GM12878 (cell line): ENCODE measurements around the gene RPL32. TPM values are rescaled to one million over a fixed set of nuclear protein-coding genes. Genes with fewer than 3 reads are reported as not detected.

Experiments
- ATAC-seq: fragments of 200-7000 bp; cut with Tn5 transposase; 3 replicates; pipeline ENCODE4 v1.9.1; 2020; ENCODE audit warnings: mild to moderate bottlenecking, moderate library complexity
- BruUV-seq: library from RNA; stranded (reverse); fragments of 400-500 nt; replicated peaks from 2 replicates; lab custom pipeline; 2021; lab: Mats Ljungman, UMichigan
- CTCF ChIA-PET: fragments of 300-600 bp; sonication (Branson Sonifier 250); formaldehyde crosslinking; extraction: SDS; loops from one replicate; lab custom pipeline; 2021; ENCODE audit warnings: inconsistent platforms; lab: Yijun Ruan, JAX
- POLR2A ChIA-PET: fragments of 350-600 bp; formaldehyde crosslinking; extraction: SDS; loops from one replicate; lab custom pipeline; 2021; ENCODE audit warnings: inconsistent platforms; lab: Charles Lee
- RAD21 ChIA-PET: fragments of 300-600 bp; sonication (Branson Sonifier 250); formaldehyde crosslinking; loops from one replicate; lab custom pipeline; 2023; ENCODE audit warnings: antibody characterized with exemption; ENCODE audit not compliant: unreplicated experiment; lab: Charles Lee
- SMC1A ChIA-PET: fragments of 300-600 bp; sonication (Branson Sonifier 250); formaldehyde crosslinking; loops from one replicate; lab custom pipeline; 2023; ENCODE audit not compliant: unreplicated experiment, uncharacterized antibody; lab: Charles Lee
- DNase-seq: peaks from one replicate; pipeline ENCODE4 v3.0.0-alpha.2; 2011; ENCODE audit warnings: low read depth, low spot score
- FAIRE-seq: peaks from 3 replicates; lab custom pipeline; 2011; peaks lifted over from hg19 to GRCh38; lab: Jason Lieb, UNC
- H2AFZ ChIP-seq: 2 replicates; pipeline ENCODE4 v1.6.0; 2011; ENCODE audit warnings: low read depth, low read length, control low read depth; ENCODE audit not compliant: control insufficient read depth
- H3K27ac ChIP-seq: 2 replicates; pipeline ENCODE4 v1.5.1; 2011; ENCODE audit warnings: control low read depth; ENCODE audit not compliant: control insufficient read depth, insufficient read depth
- H3K27me3 ChIP-seq, 2 experiments: replicated peaks in 1 of 2; 2 replicates each; pipeline versions ENCODE4 v1.6.0 to v1.6.1; 2011; ENCODE audit warnings: low read length in 1 of 2; ENCODE audit not compliant: control insufficient read depth in 2 of 2, insufficient read depth in 2 of 2
- H3K36me3 ChIP-seq, 2 experiments: 2 replicates each; pipeline ENCODE4 v1.5.1; 2011; ENCODE audit warnings: low read length in 1 of 2; ENCODE audit not compliant: control insufficient read depth in 2 of 2, insufficient read depth in 2 of 2
- H3K4me1 ChIP-seq: 2 replicates; pipeline ENCODE4 v1.6.1; 2011; ENCODE audit warnings: mild to moderate bottlenecking, low read length, moderate library complexity, mixed read lengths; ENCODE audit not compliant: control insufficient read depth, insufficient read depth
- H3K4me2 ChIP-seq: 2 replicates; pipeline ENCODE4 v1.6.0; 2011; ENCODE audit warnings: control low read depth; ENCODE audit not compliant: control insufficient read depth, insufficient read depth
- H3K4me3 ChIP-seq: fragments of 200-600 bp; sonication (generic); 2 replicates; pipeline ENCODE4 v1.5.1; 2016
- H3K79me2 ChIP-seq: 2 replicates; pipeline ENCODE4 v1.6.0; 2011; ENCODE audit warnings: low read length; ENCODE audit not compliant: control insufficient read depth, insufficient read depth
- H3K9ac ChIP-seq: 2 replicates; pipeline ENCODE4 v1.8.0; 2011; ENCODE audit warnings: low read length, control low read depth, mixed read lengths; ENCODE audit not compliant: control insufficient read depth, insufficient read depth
- H3K9me3 ChIP-seq: replicated peaks from 3 replicates; pipeline ENCODE4 v1.5.1; 2011; ENCODE audit warnings: mild to moderate bottlenecking, low read length; ENCODE audit not compliant: control insufficient read depth, insufficient read depth
- H4K20me1 ChIP-seq: 2 replicates; pipeline ENCODE4 v1.6.0; 2011; ENCODE audit not compliant: control insufficient read depth, insufficient read depth
- ASH2L ChIP-seq: fragments of 300-600, 200-600 bp; sonication (generic); IDR thresholded peaks from 2 replicates; pipeline ENCODE4 v1.6.1; 2017; ENCODE audit warnings: low read depth, mild to moderate bottlenecking, borderline replicate concordance
- HDGF ChIP-seq: fragments of 450-650 bp; IDR thresholded peaks from 2 replicates; pipeline ENCODE4 v1.6.1; 2016; ENCODE audit warnings: antibody characterized with exemption
- IKZF1 ChIP-seq: fragments of 450-650 bp; conservative IDR thresholded peaks from 2 replicates; pipeline ENCODE4 v1.6.1; 2017; ENCODE audit warnings: antibody characterized with exemption, mild to moderate bottlenecking
- MTA2 ChIP-seq: fragments of 450-650 bp; IDR thresholded peaks from 2 replicates; pipeline ENCODE4 v1.6.1; 2016; ENCODE audit warnings: low read depth, mild to moderate bottlenecking, moderate library complexity
- MYC ChIP-seq: IDR thresholded peaks from 2 replicates; pipeline ENCODE4 v1.6.1; 2011; ENCODE audit warnings: mild to moderate bottlenecking, low read length, moderate library complexity, inconsistent platforms; ENCODE audit not compliant: insufficient read depth, insufficient replicate concordance, insufficient read length, severe bottlenecking
- NFXL1 ChIP-seq: fragments of 450-650 bp; IDR thresholded peaks from 2 replicates; pipeline ENCODE4 v1.6.1; 2017; ENCODE audit warnings: antibody characterized with exemption, mild to moderate bottlenecking, borderline replicate concordance
- NR2F1 ChIP-seq: fragments of 450-650 bp; conservative IDR thresholded peaks from 2 replicates; pipeline ENCODE4 v1.6.1; 2017; ENCODE audit warnings: mild to moderate bottlenecking
- PML ChIP-seq: IDR thresholded peaks from 2 replicates; pipeline ENCODE4 v1.6.1; 2012; ENCODE audit warnings: low read length, inconsistent platforms
- SIX5 ChIP-seq: IDR thresholded peaks from 2 replicates; pipeline ENCODE4 v1.6.1; 2011; ENCODE audit warnings: mild to moderate bottlenecking, low read depth, low read length, moderate library complexity; ENCODE audit not compliant: severe bottlenecking
- STAT3 ChIP-seq: IDR thresholded peaks from 2 replicates; pipeline ENCODE4 v1.6.1; 2011; ENCODE audit warnings: low read depth, low read length, improper control_type of control experiment
- TARDBP ChIP-seq: IDR thresholded peaks from 2 replicates; pipeline ENCODE4 v1.6.1; 2016; ENCODE audit warnings: borderline replicate concordance
- YY1 ChIP-seq: IDR thresholded peaks from 2 replicates; pipeline ENCODE4 v1.6.1; 2011; ENCODE audit warnings: low read depth, mild to moderate bottlenecking, low read length
- ZNF24 ChIP-seq: fragments of 450-650 bp; IDR thresholded peaks from 2 replicates; pipeline ENCODE4 v1.6.1; 2017; ENCODE audit warnings: antibody characterized with exemption, mild to moderate bottlenecking
- WGBS: methylation state at CpG from one replicate; pipeline ENCODE4 v1.1.6; 2016; ENCODE audit warnings: low lambda C conversion rate; ENCODE audit not compliant: insufficient replicate concordance, insufficient coverage; ENCODE audit errors: missing lambda C conversion rate; 5-methylcytosine and 5-hydroxymethylcytosine counted together
- in situ Hi-C: fragments of 300-500 bp; cut with MboI; formaldehyde crosslinking; loops from 9 replicates; pipeline ENCODE4 v1.14.3; 2018; ENCODE audit warnings: mixed read lengths
- intact Hi-C: fragments of 100-400 bp; cut with micrococcal nuclease; formaldehyde crosslinking; loops from one replicate; pipeline ENCODE4 v1.14.2; 2022; ENCODE audit not compliant: unreplicated experiment
- polyA plus RNA-seq, 11 experiments: library from polyadenylated mRNA; depleted of rRNA in 4 of 11; unstranded in 6 of 11; stranded (reverse) in 5 of 11; fragments of >200 nt; fragmentation: Nextera tagmentation in 4 of 11; fragmentation: Illumina TruSeq in 1 of 11; extraction: Ambion mirVana in 4 of 11; extraction: Trizol in 1 of 11; gene quantifications; 1 replicate in 1 of 11; 2 replicates in 10 of 11; pipeline versions ENCODE4 v1.2.1 to v1.2.3, GENCODE V29; 2011 to 2016; ENCODE audit warnings: inconsistent platforms in 2 of 11, missing spikeins in 2 of 11, low read depth in 1 of 11
- total RNA-seq, 4 experiments: library from RNA; depleted of rRNA in 3 of 4; stranded (reverse); fragments of >200 nt in 3 of 4; fragmentation: Illumina TruSeq in 1 of 4; extraction: Trizol in 1 of 4; gene quantifications; 2 replicates each; pipeline versions ENCODE4 v1.2.1 to v1.2.3, GENCODE V29; 2013 to 2021
- TF ChIP-seq, protein P1 (sequence below): fragments of 450-650 bp; IDR thresholded peaks from 2 replicates; pipeline ENCODE4 v1.6.1; 2017; ENCODE audit warnings: mild to moderate bottlenecking, low read depth, inconsistent platforms; ENCODE audit not compliant: poor library complexity, severe bottlenecking
- TF ChIP-seq, protein P2 (sequence below): IDR thresholded peaks from 2 replicates; pipeline ENCODE4 v1.6.1; 2012; ENCODE audit warnings: low read depth, low read length, improper control_type of control experiment
- TF ChIP-seq, protein P3 (sequence below): fragments of 150-350 bp; IDR thresholded peaks from 2 replicates; pipeline ENCODE4 v1.6.1; 2014; ENCODE audit warnings: mild to moderate bottlenecking, low read depth, low read length
- TF ChIP-seq, protein P4 (sequence below): fragments of 450-650 bp; IDR thresholded peaks from 2 replicates; pipeline ENCODE4 v1.6.1; 2014; ENCODE audit warnings: mild to moderate bottlenecking

Gene RPL32
- total and polyA plus RNA-seq, 10 of the 15 experiments (the other 5 are each of a cell fraction or from before 2014, with no cell fraction given), result 1,533 to 5,147 (median 3,350) TPM

DNA sequence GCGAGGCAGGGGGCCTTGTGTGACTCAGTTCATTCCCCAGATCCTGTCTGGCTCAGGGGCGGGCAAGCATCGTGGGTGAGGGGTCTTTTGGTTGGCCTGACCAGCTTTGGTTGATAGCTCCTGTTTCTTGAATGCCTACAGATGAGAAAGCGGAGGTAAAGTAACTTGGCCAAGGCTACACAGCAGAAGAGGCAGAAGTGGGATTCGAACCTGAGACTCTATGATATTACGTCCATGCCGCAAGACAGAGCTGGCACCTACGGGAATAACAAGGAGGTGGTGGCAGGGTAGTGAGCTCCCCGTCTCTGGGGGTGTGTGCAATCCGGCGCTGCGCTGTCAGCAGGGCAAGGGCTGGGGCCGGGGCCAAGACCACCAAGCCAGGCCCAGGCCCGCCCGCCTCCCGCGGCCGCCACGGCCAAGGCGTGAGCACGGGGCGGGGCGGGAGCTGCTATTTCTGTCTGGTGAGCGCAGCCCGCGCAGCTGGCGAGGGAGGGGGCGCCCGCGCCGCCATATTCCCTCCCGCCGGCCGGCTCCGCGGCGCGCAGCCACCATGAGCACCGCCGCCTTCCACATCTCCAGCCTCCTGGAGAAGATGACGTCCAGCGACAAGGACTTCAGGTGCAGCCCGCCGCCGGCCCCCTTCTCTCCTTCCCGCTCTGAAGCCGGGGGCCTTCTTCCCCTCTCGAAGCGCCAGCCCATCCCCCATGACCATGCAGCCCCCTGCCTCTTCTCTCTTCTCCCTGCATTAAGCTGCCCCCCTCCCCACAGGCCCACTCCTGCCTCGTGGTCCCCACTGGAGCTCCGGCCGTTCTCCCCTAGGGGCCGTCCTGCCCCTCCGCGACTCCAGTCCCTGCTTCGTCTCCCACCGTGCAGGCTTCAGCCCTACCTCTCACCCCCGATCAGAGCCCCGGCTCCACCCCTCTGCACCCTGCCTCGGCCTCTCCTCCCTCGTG, 44.9 kb downstream of the RPL32 start, which contains the start of gene CAND2:
TSS of gene CAND2 (plus strand) at position 510 of the 953 bp plus-strand sequence. CDS start at position 551, 41 bp downstream.
- FAIRE-seq (no peak), DNase-seq (no peak), ATAC-seq (peak; percentile 74)
- RAD21 ChIA-PET, result no interaction called here
- POLR2A ChIA-PET, result no interaction called here
- H3K4me3 ChIP-seq, result peak within 1 kb of the TSS; percentile 25
- in situ Hi-C loops, result no loop called here
- CTCF ChIA-PET, result interaction anchor here (1.5 kb wide), 1 partner anchor 26 kb away, joined by 4 read pairs; no protein-coding TSS in a partner anchor
- 4% methylated on average over 55 of the region's 61 CpGs for WGBS
- H3K79me2 ChIP-seq, result no peaks in the 10 kb centered on the region
- BruUV-seq, result no TSS peak
- 0 out of 2 replicates have a peak within 1 kb of the TSS, but pooled peaks have one; percentile 12 for H3K9ac ChIP-seq
- intact Hi-C loops, result no loop called here
- no peaks in the 10 kb centered on the region for H3K36me3 ChIP-seq
- H3K27me3 ChIP-seq, result peaks cover 2 to 6% of the 10 kb centered on the region in 2 experiments
- TF ChIP-seq MTA2, result no peak
- no peak for TF ChIP-seq HDGF
- TF ChIP-seq PML, result no peak
- no peak for TF ChIP-seq NFXL1
- no peak for TF ChIP-seq NR2F1
- no peak for TF ChIP-seq STAT3
- TF ChIP-seq ASH2L, result no peak
- TF ChIP-seq ZNF24, result no peak
- TF ChIP-seq, protein P1, sequence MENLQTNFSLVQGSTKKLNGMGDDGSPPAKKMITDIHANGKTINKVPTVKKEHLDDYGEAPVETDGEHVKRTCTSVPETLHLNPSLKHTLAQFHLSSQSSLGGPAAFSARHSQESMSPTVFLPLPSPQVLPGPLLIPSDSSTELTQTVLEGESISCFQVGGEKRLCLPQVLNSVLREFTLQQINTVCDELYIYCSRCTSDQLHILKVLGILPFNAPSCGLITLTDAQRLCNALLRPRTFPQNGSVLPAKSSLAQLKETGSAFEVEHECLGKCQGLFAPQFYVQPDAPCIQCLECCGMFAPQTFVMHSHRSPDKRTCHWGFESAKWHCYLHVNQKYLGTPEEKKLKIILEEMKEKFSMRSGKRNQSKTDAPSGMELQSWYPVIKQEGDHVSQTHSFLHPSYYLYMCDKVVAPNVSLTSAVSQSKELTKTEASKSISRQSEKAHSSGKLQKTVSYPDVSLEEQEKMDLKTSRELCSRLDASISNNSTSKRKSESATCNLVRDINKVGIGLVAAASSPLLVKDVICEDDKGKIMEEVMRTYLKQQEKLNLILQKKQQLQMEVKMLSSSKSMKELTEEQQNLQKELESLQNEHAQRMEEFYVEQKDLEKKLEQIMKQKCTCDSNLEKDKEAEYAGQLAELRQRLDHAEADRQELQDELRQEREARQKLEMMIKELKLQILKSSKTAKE, result no peak
- no peak for TF ChIP-seq MYC
- no peak for TF ChIP-seq SIX5
- TF ChIP-seq, protein P2, sequence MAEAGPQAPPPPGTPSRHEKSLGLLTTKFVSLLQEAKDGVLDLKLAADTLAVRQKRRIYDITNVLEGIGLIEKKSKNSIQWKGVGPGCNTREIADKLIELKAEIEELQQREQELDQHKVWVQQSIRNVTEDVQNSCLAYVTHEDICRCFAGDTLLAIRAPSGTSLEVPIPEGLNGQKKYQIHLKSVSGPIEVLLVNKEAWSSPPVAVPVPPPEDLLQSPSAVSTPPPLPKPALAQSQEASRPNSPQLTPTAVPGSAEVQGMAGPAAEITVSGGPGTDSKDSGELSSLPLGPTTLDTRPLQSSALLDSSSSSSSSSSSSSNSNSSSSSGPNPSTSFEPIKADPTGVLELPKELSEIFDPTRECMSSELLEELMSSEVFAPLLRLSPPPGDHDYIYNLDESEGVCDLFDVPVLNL, result no peak
- TF ChIP-seq, protein P3, sequence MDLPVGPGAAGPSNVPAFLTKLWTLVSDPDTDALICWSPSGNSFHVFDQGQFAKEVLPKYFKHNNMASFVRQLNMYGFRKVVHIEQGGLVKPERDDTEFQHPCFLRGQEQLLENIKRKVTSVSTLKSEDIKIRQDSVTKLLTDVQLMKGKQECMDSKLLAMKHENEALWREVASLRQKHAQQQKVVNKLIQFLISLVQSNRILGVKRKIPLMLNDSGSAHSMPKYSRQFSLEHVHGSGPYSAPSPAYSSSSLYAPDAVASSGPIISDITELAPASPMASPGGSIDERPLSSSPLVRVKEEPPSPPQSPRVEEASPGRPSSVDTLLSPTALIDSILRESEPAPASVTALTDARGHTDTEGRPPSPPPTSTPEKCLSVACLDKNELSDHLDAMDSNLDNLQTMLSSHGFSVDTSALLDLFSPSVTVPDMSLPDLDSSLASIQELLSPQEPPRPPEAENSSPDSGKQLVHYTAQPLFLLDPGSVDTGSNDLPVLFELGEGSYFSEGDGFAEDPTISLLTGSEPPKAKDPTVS, result no peak
- TF ChIP-seq IKZF1, result 0 out of 2 replicates have a peak, but pooled peaks have one; percentile 27
- no peak for TF ChIP-seq TARDBP
- TF ChIP-seq, protein P4, sequence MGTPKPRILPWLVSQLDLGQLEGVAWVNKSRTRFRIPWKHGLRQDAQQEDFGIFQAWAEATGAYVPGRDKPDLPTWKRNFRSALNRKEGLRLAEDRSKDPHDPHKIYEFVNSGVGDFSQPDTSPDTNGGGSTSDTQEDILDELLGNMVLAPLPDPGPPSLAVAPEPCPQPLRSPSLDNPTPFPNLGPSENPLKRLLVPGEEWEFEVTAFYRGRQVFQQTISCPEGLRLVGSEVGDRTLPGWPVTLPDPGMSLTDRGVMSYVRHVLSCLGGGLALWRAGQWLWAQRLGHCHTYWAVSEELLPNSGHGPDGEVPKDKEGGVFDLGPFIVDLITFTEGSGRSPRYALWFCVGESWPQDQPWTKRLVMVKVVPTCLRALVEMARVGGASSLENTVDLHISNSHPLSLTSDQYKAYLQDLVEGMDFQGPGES, result no peak
- TF ChIP-seq YY1, result peak; percentile 84
- no peak within 1 kb of the TSS for H3K27ac ChIP-seq
- peak within 1 kb of the TSS; percentile 58 for H2AFZ ChIP-seq
- SMC1A ChIA-PET, result no interaction called here
- H4K20me1 ChIP-seq, result no peaks in the 10 kb centered on the region
- no peaks in the 10 kb centered on the region for H3K4me1 ChIP-seq
- H3K9me3 ChIP-seq, result no peaks in the 10 kb centered on the region
- peak within 1 kb of the TSS; percentile 74 for H3K4me2 ChIP-seq
